WTC11 (cell line): Measurements from ENCODE around the gene EEF2. TPM values are rescaled to one million over a fixed set of nuclear protein-coding genes. Genes with fewer than 3 reads are reported as not detected.

Experiments used
- ATAC-seq: fragments of 200-7000 bp; cut with Tn5 transposase; 2 replicates; pipeline ENCODE4 v1.10.0; 2021; ENCODE audit warnings: mild to moderate bottlenecking, moderate library complexity
- CTCF ChIA-PET: fragments of 300-600 bp; sonication (Branson Sonifier 250); formaldehyde crosslinking; loops from one replicate; lab custom pipeline; 2021; ENCODE audit warnings: antibody characterized with exemption; lab: Charles Lee
- POLR2A ChIA-PET: fragments of 350-600 bp; sonication (Branson Sonifier 250); formaldehyde crosslinking; loops from one replicate; lab custom pipeline; 2021; ENCODE audit warnings: antibody characterized with exemption; lab: Charles Lee
- DNase-seq: peaks from one replicate; pipeline ENCODE4 v3.0.0; 2021; ENCODE audit warnings: low spot score
- H3K27ac Mint-ChIP-seq: 2 replicates; pipeline ENCODE4 v1.8.0; 2021; ENCODE audit warnings: mixed read lengths
- H3K27me3 Mint-ChIP-seq: 2 replicates; pipeline ENCODE4 v1.8.0; 2021; ENCODE audit warnings: low read depth, mild to moderate bottlenecking, moderate library complexity, mixed read lengths
- H3K36me3 Mint-ChIP-seq: 2 replicates; pipeline ENCODE4 v1.8.0; 2021; ENCODE audit warnings: mixed read lengths
- H3K4me1 Mint-ChIP-seq: 2 replicates; pipeline ENCODE4 v1.8.0; 2022; ENCODE audit warnings: mixed read lengths
- H3K4me3 Mint-ChIP-seq: 2 replicates; pipeline ENCODE4 v1.8.0; 2021; ENCODE audit warnings: mild to moderate bottlenecking, moderate library complexity, mixed read lengths
- H3K9me3 Mint-ChIP-seq: 2 replicates; pipeline ENCODE4 v1.8.0; 2021; ENCODE audit warnings: mixed read lengths
- ATF2 ChIP-seq: sonication (generic); formaldehyde crosslinking; IDR thresholded peaks from 2 replicates; pipeline ENCODE4 v1.8.1; 2022; ENCODE audit warnings: low read depth, missing genetic modification reagents, borderline replicate concordance
- CREB1 ChIP-seq: sonication (generic); formaldehyde crosslinking; IDR thresholded peaks from 2 replicates; pipeline ENCODE4 v1.8.0; 2023; ENCODE audit warnings: mild to moderate bottlenecking, missing genetic modification reagents
- E2F5 ChIP-seq: sonication (generic); formaldehyde crosslinking; IDR thresholded peaks from 2 replicates; pipeline ENCODE4 v1.8.1; 2022; ENCODE audit warnings: mild to moderate bottlenecking, moderate library complexity, missing genetic modification reagents
- ERG ChIP-seq: fragments of 250-450 bp; sonication (Bioruptor Pico); IDR thresholded peaks from 2 replicates; pipeline ENCODE4 v1.8.0; 2021; ENCODE audit warnings: mild to moderate bottlenecking
- FOXP4 ChIP-seq: sonication (generic); formaldehyde crosslinking; IDR thresholded peaks from 2 replicates; pipeline ENCODE4 v1.8.0; 2022; ENCODE audit warnings: mild to moderate bottlenecking, missing genetic modification reagents
- HMGA2 ChIP-seq: fragments of 250-450 bp; sonication (Bioruptor Pico); IDR thresholded peaks from 2 replicates; pipeline ENCODE4 v1.4.0; 2021; ENCODE audit warnings: mild to moderate bottlenecking, moderate library complexity
- IRF1 ChIP-seq: sonication (generic); formaldehyde crosslinking; IDR thresholded peaks from 2 replicates; pipeline ENCODE4 v1.8.0; 2023; ENCODE audit warnings: missing genetic modification reagents
- MAX ChIP-seq: sonication (generic); formaldehyde crosslinking; IDR thresholded peaks from 2 replicates; pipeline ENCODE4 v1.8.0; 2022; ENCODE audit warnings: mild to moderate bottlenecking, missing genetic modification reagents
- NFYB ChIP-seq: sonication (generic); formaldehyde crosslinking; conservative IDR thresholded peaks from 2 replicates; pipeline ENCODE4 v1.8.0; 2022; ENCODE audit warnings: low read depth, missing genetic modification reagents
- NR2C2 ChIP-seq: sonication (generic); formaldehyde crosslinking; IDR thresholded peaks from 2 replicates; pipeline ENCODE4 v1.8.0; 2022; ENCODE audit warnings: mild to moderate bottlenecking, missing genetic modification reagents
- RELA ChIP-seq: sonication (generic); formaldehyde crosslinking; IDR thresholded peaks from 2 replicates; pipeline ENCODE4 v1.8.1; 2022; ENCODE audit warnings: missing genetic modification reagents, mild to moderate bottlenecking, borderline replicate concordance
- RORB ChIP-seq: fragments of 250-450 bp; sonication (Bioruptor Pico); IDR thresholded peaks from 2 replicates; pipeline ENCODE4 v1.9.0; 2021; ENCODE audit warnings: mild to moderate bottlenecking
- SOX15 ChIP-seq: fragments of 250-450 bp; sonication (Bioruptor Pico); IDR thresholded peaks from 2 replicates; pipeline ENCODE4 v1.9.0; 2021; ENCODE audit warnings: mild to moderate bottlenecking
- TEAD1 ChIP-seq: sonication (generic); formaldehyde crosslinking; IDR thresholded peaks from 2 replicates; pipeline ENCODE4 v1.8.0; 2022; ENCODE audit warnings: mild to moderate bottlenecking, missing genetic modification reagents
- TEAD4 ChIP-seq: sonication (generic); formaldehyde crosslinking; IDR thresholded peaks from 2 replicates; pipeline ENCODE4 v1.8.0; 2022; ENCODE audit warnings: mild to moderate bottlenecking, missing genetic modification reagents
- USF1 ChIP-seq: sonication (generic); formaldehyde crosslinking; IDR thresholded peaks from 2 replicates; pipeline ENCODE4 v1.8.0; 2022; ENCODE audit warnings: mild to moderate bottlenecking, missing genetic modification reagents
- ZNF121 ChIP-seq: sonication (generic); formaldehyde crosslinking; IDR thresholded peaks from 2 replicates; pipeline ENCODE4 v1.8.0; 2023; ENCODE audit warnings: missing genetic modification reagents
- ZNF138 ChIP-seq: sonication (generic); formaldehyde crosslinking; conservative IDR thresholded peaks from 2 replicates; pipeline ENCODE4 v1.8.1; 2022; ENCODE audit warnings: mild to moderate bottlenecking, moderate library complexity, missing genetic modification reagents
- ZNF219 ChIP-seq: sonication (generic); formaldehyde crosslinking; IDR thresholded peaks from 2 replicates; pipeline ENCODE4 v1.8.0; 2023; ENCODE audit warnings: missing genetic modification reagents, mild to moderate bottlenecking, borderline replicate concordance
- ZNF281 ChIP-seq: sonication (generic); formaldehyde crosslinking; IDR thresholded peaks from 2 replicates; pipeline ENCODE4 v1.8.0; 2023; ENCODE audit warnings: mild to moderate bottlenecking, missing genetic modification reagents
- ZNF396 ChIP-seq: fragments of 250-450 bp; sonication (Bioruptor Pico); IDR thresholded peaks from 2 replicates; pipeline ENCODE4 v1.8.0; 2021; ENCODE audit warnings: mild to moderate bottlenecking, moderate library complexity, borderline replicate concordance
- ZNF423 ChIP-seq: fragments of 250-450 bp; sonication (Bioruptor Pico); IDR thresholded peaks from 2 replicates; pipeline ENCODE4 v2.1.2; 2022; ENCODE audit warnings: mild to moderate bottlenecking, moderate library complexity
- ZSCAN18 ChIP-seq: fragments of 250-450 bp; sonication (Bioruptor Pico); IDR thresholded peaks from 2 replicates; pipeline ENCODE4 v2.1.2; 2022; ENCODE audit warnings: mild to moderate bottlenecking, moderate library complexity
- total RNA-seq: library from RNA; stranded (reverse); gene quantifications from 3 replicates; pipeline ENCODE4 v1.2.3, GENCODE V29; 2021

The EEF2 gene
- total RNA-seq, 1 experiment from 2014 or later = 3,572 TPM

- TF ChIP-seq ZNF423 (peak; percentile 4), NFYB (CRISPR knock-in tag) (no peak), ZNF138 (CRISPR knock-in tag) (no peak), SOX15 (no peak), ZNF219 (CRISPR knock-in tag) (no peak), NR2C2 (CRISPR knock-in tag) (0 out of 2 replicates have a peak, but pooled peaks have one; percentile 23), MAX (CRISPR knock-in tag) (no peak; the same call in 1 of the 2 replicates), TEAD4 (CRISPR knock-in tag) (no peak), FOXP4 (CRISPR knock-in tag) (no peak), ZNF396 (CRISPR knock-in tag) (no peak), TEAD1 (CRISPR knock-in tag) (no peak), IRF1 (CRISPR knock-in tag) (no peak), CREB1 (CRISPR knock-in tag) (no peak), ZNF281 (CRISPR knock-in tag) (no peak)
Measured at GRCh38 chr19:3932931-3933810, 52.1 kb downstream of the EEF2 start, which contains the start of gene NMRK2 (continued).

GRCh38 chr19:3931041-3931440, 54.2 kb downstream of the EEF2 start:
- H3K27ac Mint-ChIP-seq = no peak overlapping the region
- POLR2A ChIA-PET = interaction anchor here (0.9 kb wide), 1 partner anchor 38 kb away, joined by 3 read pairs; no protein-coding TSS in a partner anchor
- H3K36me3 Mint-ChIP-seq = no peaks in the 10 kb centered on the region
- no peak overlapping the region for H3K4me3 Mint-ChIP-seq
- H3K9me3 Mint-ChIP-seq = no peaks in the 10 kb centered on the region
- no peaks in the 10 kb centered on the region for H3K27me3 Mint-ChIP-seq
- no peak for DNase-seq
- CTCF ChIA-PET = interaction anchor here (1.2 kb wide), 1 partner anchor 57 kb away, joined by 3 read pairs; no protein-coding TSS in a partner anchor
- no peak for TF ChIP-seq ATF2 (CRISPR knock-in tag)
- TF ChIP-seq TEAD1 (CRISPR knock-in tag) = no peak
- TF ChIP-seq ZSCAN18 (CRISPR knock-in tag) = no peak
- TF ChIP-seq ZNF121 (CRISPR knock-in tag) = no peak
- TF ChIP-seq USF1 (CRISPR knock-in tag) = no peak
- no peak for TF ChIP-seq RELA (CRISPR knock-in tag)
- no peak for TF ChIP-seq RORB (CRISPR knock-in tag)
- no peak for TF ChIP-seq E2F5 (CRISPR knock-in tag)
- no peak for TF ChIP-seq HMGA2 (CRISPR knock-in tag)
- no peak for TF ChIP-seq ERG
- H3K4me1 Mint-ChIP-seq = peaks cover 7% of the 10 kb centered on the region
- no peak for ATAC-seq
